CD14-positive monocyte (primary cell): ENCODE data around the gene FER1L5. TPM values are rescaled to one million over a fixed set of nuclear protein-coding genes. Genes with fewer than 3 reads are reported as not detected.

Experiments used
- DNase-seq, 3 donors: peaks; one replicate each; pipeline ENCODE4 v3.0.0-alpha.2; 2011 to 2022
- H2AFZ ChIP-seq: 2 replicates; pipeline ENCODE4 v1.6.0; 2012; ENCODE audit warnings: mild to moderate bottlenecking, low read depth, low read length, inconsistent platforms; ENCODE audit not compliant: insufficient read depth, poor library complexity, severe bottlenecking
- H3K27ac ChIP-seq, 2 donors: 1 replicate in 1 of 2; 2 replicates in 1 of 2; pipeline ENCODE4 v1.5.1; 2012 to 2013; ENCODE audit warnings: low read length in 2 of 2, control low read depth in 1 of 2, inconsistent platforms in 1 of 2, low read depth in 1 of 2, mild to moderate bottlenecking in 1 of 2
- H3K27me3 ChIP-seq, 2 donors: one replicate each; pipeline versions ENCODE4 v1.6.0 to v1.6.1; 2011 to 2013; ENCODE audit warnings: low read length in 2 of 2; ENCODE audit not compliant: control insufficient read depth in 2 of 2, insufficient read depth in 2 of 2
- H3K36me3 ChIP-seq, 2 donors: replicated peaks in 1 of 2; 1 replicate in 1 of 2; 2 replicates in 1 of 2; pipeline versions ENCODE4 v1.5.1 to v1.6.1; 2012 to 2013; ENCODE audit warnings: low read length in 2 of 2, control low read depth in 1 of 2, inconsistent platforms in 1 of 2, mild to moderate bottlenecking in 1 of 2; ENCODE audit not compliant: insufficient read depth in 2 of 2, control insufficient read depth in 1 of 2
- H3K4me1 ChIP-seq, 2 donors: 1 replicate in 1 of 2; 2 replicates in 1 of 2; pipeline versions ENCODE4 v1.5.1 to v1.6.1; 2012 to 2013; ENCODE audit warnings: low read length in 2 of 2, control low read depth in 1 of 2, inconsistent platforms in 1 of 2, mild to moderate bottlenecking in 1 of 2, moderate library complexity in 1 of 2; ENCODE audit not compliant: insufficient read depth in 2 of 2, control insufficient read depth in 1 of 2
- H3K4me2 ChIP-seq: replicated peaks from 2 replicates; pipeline ENCODE3; 2012; ENCODE audit warnings: low read length, moderate library complexity, mild to moderate bottlenecking; ENCODE audit not compliant: poor library complexity, severe bottlenecking; ENCODE audit errors: extremely low read depth
- H3K4me3 ChIP-seq, 3 experiments: fragments of 200-600 bp in 1 of 3; sonication (generic) in 1 of 3; replicated peaks in 1 of 3; 1 replicate in 2 of 3; 2 replicates in 1 of 3; pipeline ENCODE4 v1.5.1; 2011 to 2013; ENCODE audit warnings: low read length in 3 of 3, mild to moderate bottlenecking in 3 of 3, control low read depth in 2 of 3, low read depth in 2 of 3, inconsistent platforms in 1 of 3, moderate library complexity in 1 of 3
- H3K79me2 ChIP-seq: 2 replicates; pipeline ENCODE4 v1.6.0; 2012; ENCODE audit warnings: mild to moderate bottlenecking, control low read depth, inconsistent platforms, low read length, moderate library complexity; ENCODE audit not compliant: insufficient read depth
- H3K9ac ChIP-seq: 2 replicates; pipeline ENCODE4 v1.6.0; 2017; ENCODE audit warnings: low read length, mild to moderate bottlenecking; ENCODE audit not compliant: insufficient read depth, poor library complexity, severe bottlenecking
- H3K9me3 ChIP-seq, 2 donors: replicated peaks in 1 of 2; 1 replicate in 1 of 2; 2 replicates in 1 of 2; pipeline versions ENCODE4 v1.5.1 to v1.6.1; 2012 to 2013; ENCODE audit warnings: low read length in 2 of 2, control low read depth in 1 of 2; ENCODE audit not compliant: control insufficient read depth in 1 of 2, insufficient read depth in 1 of 2
- H4K20me1 ChIP-seq: 2 replicates; pipeline ENCODE4 v1.6.0; 2012; ENCODE audit warnings: mild to moderate bottlenecking, low read length, control low read depth, moderate library complexity; ENCODE audit not compliant: insufficient read depth
- H3K27ac Mint-ChIP-seq, 7 donors: one replicate each; pipeline ENCODE4 v1.8.0; 2020; ENCODE audit warnings: mild to moderate bottlenecking in 7 of 7, mixed read lengths in 7 of 7, moderate library complexity in 6 of 7, inconsistent platforms in 2 of 7
- H3K27me3 Mint-ChIP-seq, 3 donors: one replicate each; pipeline ENCODE4 v1.8.0; 2021 to 2022; ENCODE audit warnings: low read depth in 3 of 3, mild to moderate bottlenecking in 3 of 3, mixed read lengths in 3 of 3, moderate library complexity in 3 of 3, inconsistent platforms in 1 of 3
- H3K36me3 Mint-ChIP-seq, 2 donors: one replicate each; pipeline ENCODE4 v1.8.0; 2020; ENCODE audit warnings: mixed read lengths in 2 of 2, inconsistent platforms in 1 of 2, mild to moderate bottlenecking in 1 of 2
- H3K4me1 Mint-ChIP-seq: one replicate; pipeline ENCODE4 v1.8.0; 2020; ENCODE audit warnings: mild to moderate bottlenecking, mixed read lengths
- H3K4me3 Mint-ChIP-seq, 2 donors: one replicate each; pipeline ENCODE4 v1.8.0; 2020; ENCODE audit warnings: mild to moderate bottlenecking in 2 of 2, mixed read lengths in 2 of 2, moderate library complexity in 1 of 2
- H3K9me3 Mint-ChIP-seq, 7 donors: one replicate each; pipeline ENCODE4 v1.8.0; 2020 to 2022; ENCODE audit warnings: mixed read lengths in 7 of 7, mild to moderate bottlenecking in 6 of 7, moderate library complexity in 6 of 7, inconsistent platforms in 2 of 7
- CTCF ChIP-seq: fragments of 200-600 bp; IDR thresholded peaks from one replicate; pipeline ENCODE4 v1.8.0; 2022; ENCODE audit warnings: antibody characterized with exemption, mild to moderate bottlenecking
- WGBS: methylation state at CpG from one replicate; pipeline ENCODE4 v1.1.5; 2013; ENCODE audit warnings: missing lambda C conversion rate; ENCODE audit not compliant: insufficient coverage; 5-methylcytosine and 5-hydroxymethylcytosine counted together
- intact Hi-C, 2 donors: fragments of 100-400 bp; cut with micrococcal nuclease; formaldehyde crosslinking; loops; one replicate each; pipeline versions ENCODE4 v1.15.0 to v1.15.1; 2023
- polyA plus RNA-seq, 3 donors: library from polyadenylated mRNA; depleted of rRNA in 1 of 3; unstranded in 2 of 3; stranded (reverse) in 1 of 3; fragments of 300-500 nt in 2 of 3; fragments of >200 nt in 1 of 3; fragmentation: Illumina TruSeq in 2 of 3; gene quantifications; 1 replicate in 2 of 3; 2 replicates in 1 of 3; pipeline ENCODE4 v1.2.3, GENCODE V29; 2012 to 2021

The FER1L5 gene
- polyA plus RNA-seq, 3 donors: not detected

- H3K27me3 ChIP-seq: no peaks in the 10 kb centered on the region
- WGBS: 100% methylated on average over 1 of the region's 2 CpGs
- Mint-ChIP-seq H3K4me1 (peaks cover 22% of the 10 kb centered on the region), H3K36me3 (peaks cover 57 to 70% of the 10 kb centered on the region in 2 donors), H3K27me3 (peaks cover 0 to 4% (median 1%) of the 10 kb centered on the region in 3 donors), H3K4me3 (no peak overlapping the region), H3K9me3 (no peaks in the 10 kb centered on the region), H3K27ac (peak overlapping the region in 1 of 7 donors; percentile 26)
- peaks cover 33% of the 10 kb centered on the region for H3K79me2 ChIP-seq
- no peak overlapping the region for H3K9ac ChIP-seq
- H3K4me3 ChIP-seq: no peak overlapping the region
- no peaks in the 10 kb centered on the region for H3K9me3 ChIP-seq
- intact Hi-C loops: no loop called here
- no peak overlapping the region for H3K4me2 ChIP-seq
- no peak overlapping the region for H2AFZ ChIP-seq
- TF ChIP-seq CTCF: no peak
- H4K20me1 ChIP-seq: peaks cover 8% of the 10 kb centered on the region
- peaks cover 36 to 58% of the 10 kb centered on the region in 2 donors for H3K36me3 ChIP-seq
- H3K4me1 ChIP-seq: peaks cover 17 to 18% of the 10 kb centered on the region in 2 donors
- no peak overlapping the region for H3K27ac ChIP-seq
- DNase-seq: no peak
These were observed 16.0 kb upstream of the FER1L5 start for GRCh38 chr2:96626553-96626942.

- H3K36me3 Mint-ChIP-seq: peaks cover 65 to 75% of the 10 kb centered on the region in 2 donors
- peaks cover 16% of the 10 kb centered on the region for H4K20me1 ChIP-seq
- no peak overlapping the region for H3K4me3 ChIP-seq
- DNase-seq: no peak
- no peak overlapping the region for H3K4me3 Mint-ChIP-seq
- H3K27me3 ChIP-seq: no peaks in the 10 kb centered on the region
- H3K4me1 Mint-ChIP-seq: peaks cover 31% of the 10 kb centered on the region
- no peaks in the 10 kb centered on the region for H3K9me3 Mint-ChIP-seq
- peak overlapping the region in 4 of 7 donors; percentile 13 to 63 (median 40) for H3K27ac Mint-ChIP-seq
- peak overlapping the region in 1 of 2 donors; percentile 18 for H3K27ac ChIP-seq
- H3K4me2 ChIP-seq: no peak overlapping the region
- H3K9me3 ChIP-seq: no peaks in the 10 kb centered on the region
- peaks cover 75% of the 10 kb centered on the region for H3K79me2 ChIP-seq
- no peak overlapping the region for H2AFZ ChIP-seq
- TF ChIP-seq CTCF: no peak
- intact Hi-C loops: loop anchor here in 1 of 2 donors (5.0 to 10.0 kb wide), 3 partner anchors 35 to 1033 kb away; partner anchors contain the start of genes ACTR1B and C2orf92
- H3K27me3 Mint-ChIP-seq: peaks cover 0 to 4% (median 1%) of the 10 kb centered on the region in 3 donors
- peaks cover 13 to 24% of the 10 kb centered on the region in 2 donors for H3K4me1 ChIP-seq
- peaks cover 41 to 76% of the 10 kb centered on the region in 2 donors for H3K36me3 ChIP-seq
- no peak overlapping the region for H3K9ac ChIP-seq
- 92% methylated on average over 2 of the region's 4 CpGs for WGBS
These were observed 10.6 kb upstream of the FER1L5 start for GRCh38 chr2:96631804-96632435.
